Pancreas (tissue), 10 donors: Measurements from ENCODE around the gene SAMSN1. TPM values are rescaled to one million over a fixed set of nuclear protein-coding genes. Genes with fewer than 3 reads are reported as not detected.

Source experiments
- ATAC-seq, 4 donors: fragments of 200-7000 bp; cut with Tn5 transposase; one replicate each; pipeline versions ENCODE4 v1.8.0 to v1.9.1; 2020; ENCODE audit warnings: mild to moderate bottlenecking in 4 of 4, moderate library complexity in 4 of 4
- DNase-seq, 6 donors: peaks; one replicate each; pipeline ENCODE4 v3.0.0-alpha.2; 2020
- FAIRE-seq: peaks from 2 replicates; lab custom pipeline; 2012; peaks lifted over from hg19 to GRCh38; lab: Jason Lieb, UNC
- H3K27ac ChIP-seq, 4 donors: fragments of 200-600 bp; sonication (generic); 1 replicate in 3 of 4; 2 replicates in 1 of 4; pipeline versions ENCODE4 v1.5.0 to v1.8.0; 2020
- H3K27me3 ChIP-seq, 4 donors: fragments of 200-600 bp; one replicate each; pipeline ENCODE4 v1.8.0; 2021
- H3K36me3 ChIP-seq, 3 donors: fragments of 200-600 bp; sonication (generic) in 1 of 3; one replicate each; pipeline versions ENCODE4 v1.5.0 to v1.8.0; 2020 to 2021
- H3K4me1 ChIP-seq, 3 donors: fragments of 200-600 bp; one replicate each; pipeline ENCODE4 v1.8.0; 2021
- H3K4me3 ChIP-seq, 4 donors: fragments of 200-600 bp; sonication (generic) in 2 of 4; one replicate each; pipeline versions ENCODE4 v1.5.0 to v1.8.0; 2020 to 2021
- H3K9me3 ChIP-seq, 4 donors: fragments of 200-600 bp; one replicate each; pipeline ENCODE4 v1.8.0; 2021
- CTCF ChIP-seq, 4 donors: fragments of 200-600 bp; sonication (generic) in 3 of 4; IDR thresholded peaks; one replicate each; pipeline versions ENCODE4 v1.5.0 to v1.8.0; 2021; ENCODE audit warnings: antibody characterized with exemption in 4 of 4
- WGBS, 2 donors: extraction: QIAGEN DNeasy Blood & Tissue Kit; methylation state at CpG; one replicate each; pipeline ENCODE4 v1.1.7; 2013; 5-methylcytosine and 5-hydroxymethylcytosine counted together
- intact Hi-C, 3 donors: fragments of 100-400 bp; cut with DNase I; formaldehyde crosslinking; loops; one replicate each; pipeline versions ENCODE4 v1.11.1 to v1.14.2; 2022
- polyA plus RNA-seq, 2 donors: library from polyadenylated mRNA; stranded (reverse); fragments of 200-250 nt; gene quantifications; one replicate each; pipeline ENCODE4 v1.2.3, GENCODE V29; 2013
- total RNA-seq, 6 donors: library from RNA; stranded (reverse); fragmentation: NEBNext Ultra II Directional in 4 of 6; extraction: Animal tissue kit (Norgen Biotek cat#: 25700) in 4 of 6; gene quantifications; one replicate each; pipeline versions ENCODE4 v1.2.1 to v1.2.4, GENCODE V29; 2021 to 2023
- donor health status: healthy with polysubstance abuse.
- donor health status: DM: no; HTN: no; CAD: no; lungs with moderate emphysema.
- donor health status: DM: no; HTN: no; CAD: no.
- donor health status: control.
- donor health status: control.
- donor health status: Bipolar disorder and iron deficiency.
- donor health status: DM: yes; HTN: yes; CAD: no.
- donor health status: DM: no; HTN: no; CAD: no.
- donor health status: DM: no; HTN: no; CAD: no.
- donor health status: DM: yes; HTN: yes; CAD: no.

SAMSN1 gene
- total RNA-seq (1 to 10 TPM in 3 of 6 donors, under 1 TPM in 3; 0.12 to 5.0 (median 1.2) TPM), polyA plus RNA-seq (1 to 10 TPM in 1 of 2 donors, under 1 TPM in 1; 0.87 to 1.3 TPM)

GRCh38 chr21:14545906-14546480 is at the start of gene SAMSN1:
SAMSN1 (minus strand) TSS chr21:14546315; CDS start chr21:14546261, 54 bp downstream.
- no peak for FAIRE-seq
- no peaks in the 10 kb centered on the region for H3K36me3 ChIP-seq
- H3K27me3 ChIP-seq: no peaks in the 10 kb centered on the region
- peak in 3 of 4 donors; percentile 44 to 82 (median 82) for ATAC-seq
- H3K9me3 ChIP-seq: no peaks in the 10 kb centered on the region
- TF ChIP-seq CTCF (IDR thresholded peaks at IDR 0.05): no peak
- 65 to 77% methylated on average over 1 of the region's 1 CpG for WGBS, 2 donors
- H3K4me3 ChIP-seq: peak within 1 kb of the TSS in 1 of 4 donors; percentile 5
- H3K4me1 ChIP-seq: no peaks in the 10 kb centered on the region
- H3K27ac ChIP-seq: peak within 1 kb of the TSS in 1 of 4 donors; percentile 25
- peak in 1 of 6 donors; percentile 21 for DNase-seq
- intact Hi-C loops: no loop called here

- TF ChIP-seq CTCF (IDR thresholded peaks at IDR 0.05): no peak
- no peak for ATAC-seq
- FAIRE-seq: no peak
- Histone ChIP-seq H3K27me3 (no peaks in the 10 kb centered on the region), H3K36me3 (no peaks in the 10 kb centered on the region), H3K4me1 (no peaks in the 10 kb centered on the region), H3K27ac (no peak overlapping the region), H3K9me3 (no peaks in the 10 kb centered on the region), H3K4me3 (no peak overlapping the region)
- WGBS, 2 donors: 89 to 97% methylated on average over 1 of the region's 1 CpG
- intact Hi-C loops: no loop called here
- no peak for DNase-seq
These were observed 49.3 kb upstream of the SAMSN1 start for GRCh38 chr21:14595449-14595848.

GRCh38 chr21:14594967-14595366 is 48.9 kb upstream of the SAMSN1 start:
- no peaks in the 10 kb centered on the region for H3K4me1 ChIP-seq
- DNase-seq (no peak), FAIRE-seq (no peak), ATAC-seq (no peak)
- no peak overlapping the region for H3K27ac ChIP-seq
- 86 to 91% methylated on average over 2 of the region's 2 CpGs for WGBS, 2 donors
- intact Hi-C loops: no loop called here
- H3K36me3 ChIP-seq: no peaks in the 10 kb centered on the region
- TF ChIP-seq CTCF (IDR thresholded peaks at IDR 0.05): no peak
- no peaks in the 10 kb centered on the region for H3K27me3 ChIP-seq
- no peaks in the 10 kb centered on the region for H3K9me3 ChIP-seq
- H3K4me3 ChIP-seq: no peak overlapping the region

GRCh38 chr21:14593230-14593629 is 47.1 kb upstream of the SAMSN1 start:
- intact Hi-C loops: no loop called here
- no peak for TF ChIP-seq CTCF (IDR thresholded peaks at IDR 0.05)
- no peaks in the 10 kb centered on the region for H3K9me3 ChIP-seq
- H3K27me3 ChIP-seq: no peaks in the 10 kb centered on the region
- H3K27ac ChIP-seq: no peak overlapping the region
- FAIRE-seq (no peak), DNase-seq (no peak), ATAC-seq (no peak)
- H3K4me1 ChIP-seq: no peaks in the 10 kb centered on the region
- H3K4me3 ChIP-seq: no peak overlapping the region
- H3K36me3 ChIP-seq: no peaks in the 10 kb centered on the region

- no peak overlapping the region for H3K4me3 ChIP-seq
- no peaks in the 10 kb centered on the region for H3K27me3 ChIP-seq
- intact Hi-C loops: no loop called here
- H3K4me1 ChIP-seq: no peaks in the 10 kb centered on the region
- peak in 1 of 4 donors; percentile 20 for ATAC-seq
- FAIRE-seq: no peak
- H3K27ac ChIP-seq: peak overlapping the region in 2 of 4 donors; percentile 32 to 39
- no peaks in the 10 kb centered on the region for H3K36me3 ChIP-seq
- WGBS, 2 donors: 74 to 82% methylated on average over 4 of the region's 4 CpGs
- no peak for DNase-seq
- no peak for TF ChIP-seq CTCF (IDR thresholded peaks at IDR 0.05)
- H3K9me3 ChIP-seq: no peaks in the 10 kb centered on the region
These were observed 46.3 kb upstream of the SAMSN1 start for GRCh38 chr21:14592296-14593000.
